ENCODE data around the gene HEXIM2.

DNA sequence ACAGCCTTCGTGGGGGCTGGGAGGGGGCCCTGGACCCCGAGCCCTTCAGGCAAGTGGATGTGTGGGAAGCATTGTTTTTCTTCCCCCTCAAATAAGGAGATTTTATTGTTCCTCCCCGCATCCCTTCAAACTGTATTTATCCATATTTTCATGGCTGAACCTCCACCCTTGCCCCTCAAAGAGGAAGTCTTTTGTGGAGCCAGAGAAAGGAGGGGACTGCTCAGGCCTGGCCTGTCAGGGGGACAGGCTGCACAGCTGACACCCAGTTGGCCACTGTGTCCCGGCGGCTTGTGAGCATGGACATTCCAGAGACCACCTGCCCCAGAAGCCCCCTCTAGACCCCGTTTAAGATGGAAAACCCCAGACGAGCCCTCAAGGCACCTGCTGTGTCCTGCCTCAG, 15.9 kb downstream of the HEXIM2 start:
- TF ChIP-seq, protein P1, sequence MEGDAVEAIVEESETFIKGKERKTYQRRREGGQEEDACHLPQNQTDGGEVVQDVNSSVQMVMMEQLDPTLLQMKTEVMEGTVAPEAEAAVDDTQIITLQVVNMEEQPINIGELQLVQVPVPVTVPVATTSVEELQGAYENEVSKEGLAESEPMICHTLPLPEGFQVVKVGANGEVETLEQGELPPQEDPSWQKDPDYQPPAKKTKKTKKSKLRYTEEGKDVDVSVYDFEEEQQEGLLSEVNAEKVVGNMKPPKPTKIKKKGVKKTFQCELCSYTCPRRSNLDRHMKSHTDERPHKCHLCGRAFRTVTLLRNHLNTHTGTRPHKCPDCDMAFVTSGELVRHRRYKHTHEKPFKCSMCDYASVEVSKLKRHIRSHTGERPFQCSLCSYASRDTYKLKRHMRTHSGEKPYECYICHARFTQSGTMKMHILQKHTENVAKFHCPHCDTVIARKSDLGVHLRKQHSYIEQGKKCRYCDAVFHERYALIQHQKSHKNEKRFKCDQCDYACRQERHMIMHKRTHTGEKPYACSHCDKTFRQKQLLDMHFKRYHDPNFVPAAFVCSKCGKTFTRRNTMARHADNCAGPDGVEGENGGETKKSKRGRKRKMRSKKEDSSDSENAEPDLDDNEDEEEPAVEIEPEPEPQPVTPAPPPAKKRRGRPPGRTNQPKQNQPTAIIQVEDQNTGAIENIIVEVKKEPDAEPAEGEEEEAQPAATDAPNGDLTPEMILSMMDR (IDR thresholded peaks at IDR 0.05 in 8 of 11, conservative IDR thresholded peaks at IDR 0.05 in 3 of 11) = no peak
- no peak for TF ChIP-seq POLR2AphosphoS5 (IDR thresholded peaks at IDR 0.05)
- TF ChIP-seq POLR2A (IDR thresholded peaks at IDR 0.05) = no peak
